Small intestine (tissue), 7 donors: ENCODE data around the gene MYRF. TPM values are rescaled to one million over a fixed set of nuclear protein-coding genes. Genes with fewer than 3 reads are reported as not detected.

ENCODE experiments used
- DNase-seq, 2 donors: peaks; one replicate each; pipeline versions ENCODE4 v3.0.0 to v3.0.0-alpha.2; 2013
- FAIRE-seq: peaks from 2 replicates; lab custom pipeline; 2012; peaks lifted over from hg19 to GRCh38; lab: Jason Lieb, UNC
- H3K27ac ChIP-seq, 3 donors: one replicate each; pipeline ENCODE4 v1.5.1; 2013; ENCODE audit warnings: low read length in 2 of 3, mild to moderate bottlenecking in 2 of 3, control low read depth in 1 of 3, inconsistent platforms in 1 of 3, low read depth in 1 of 3, moderate library complexity in 1 of 3
- H3K27me3 ChIP-seq, 3 donors: one replicate each; pipeline ENCODE4 v1.6.1; 2013; ENCODE audit warnings: low read length in 3 of 3, inconsistent platforms in 1 of 3; ENCODE audit not compliant: control insufficient read depth in 3 of 3, insufficient read depth in 3 of 3
- H3K36me3 ChIP-seq, 3 donors: one replicate each; pipeline ENCODE4 v1.6.1; 2013; ENCODE audit warnings: low read length in 3 of 3, inconsistent platforms in 1 of 3, low read depth in 1 of 3, mild to moderate bottlenecking in 1 of 3, moderate library complexity in 1 of 3; ENCODE audit not compliant: control insufficient read depth in 3 of 3, insufficient read depth in 2 of 3
- H3K4me1 ChIP-seq, 3 donors: one replicate each; pipeline ENCODE4 v1.6.1; 2013; ENCODE audit warnings: low read length in 2 of 3, inconsistent platforms in 1 of 3, low read depth in 1 of 3, mild to moderate bottlenecking in 1 of 3, moderate library complexity in 1 of 3; ENCODE audit not compliant: control insufficient read depth in 3 of 3, insufficient read depth in 2 of 3
- H3K4me3 ChIP-seq, 3 donors: one replicate each; pipeline ENCODE4 v1.5.1; 2013; ENCODE audit warnings: low read length in 3 of 3, control low read depth in 1 of 3, inconsistent platforms in 1 of 3, low read depth in 1 of 3, mild to moderate bottlenecking in 1 of 3, moderate library complexity in 1 of 3
- H3K9me3 ChIP-seq, 2 donors: one replicate each; pipeline ENCODE4 v1.6.1; 2013; ENCODE audit warnings: low read depth in 1 of 2, low read length in 1 of 2; ENCODE audit not compliant: control insufficient read depth in 2 of 2, insufficient read depth in 1 of 2
- WGBS, 3 donors: extraction: QIAGEN DNeasy Blood & Tissue Kit; methylation state at CpG; one replicate each; pipeline ENCODE4 v1.1.7; 2013; 5-methylcytosine and 5-hydroxymethylcytosine counted together
- polyA plus RNA-seq, 4 donors: library from polyadenylated mRNA; stranded (reverse) in 3 of 4; unstranded in 1 of 4; fragments of 200-250 nt in 3 of 4; fragments of 120-200 nt in 1 of 4; gene quantifications; one replicate each; pipeline versions ENCODE4 v1.2.1 to v1.2.3, GENCODE V29; 2013
- donor health status: healthy with polysubstance abuse.
- donor health status: control.
- donor health status: control.
- donor health status: Bipolar disorder and iron deficiency.
- donor health status: healthy.

MYRF gene
- polyA plus RNA-seq, 4 donors: 19.9 to 48.1 (median 22.3) TPM

DNA sequence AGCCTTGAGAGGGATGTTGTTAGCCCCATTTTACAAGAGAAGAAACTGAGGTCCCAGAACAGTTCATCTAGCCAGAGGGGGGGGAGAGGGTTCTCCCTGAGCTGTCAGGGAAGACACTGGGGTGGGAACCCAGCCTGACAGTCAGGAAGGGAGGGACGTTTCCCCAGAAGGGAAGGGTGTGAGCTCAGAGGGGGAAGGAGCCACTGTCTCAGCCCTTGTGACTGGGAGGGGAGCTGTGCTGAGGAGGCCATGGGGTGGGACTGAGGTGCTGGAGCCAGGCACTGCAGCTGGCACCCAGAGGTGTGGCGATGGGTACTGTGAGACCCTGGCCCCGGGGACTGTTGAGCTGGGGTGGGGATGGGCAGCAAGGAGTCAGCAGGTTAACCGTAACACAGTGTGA is 36.6 kb upstream of the MYRF start:
- no peak overlapping the region for H3K27ac ChIP-seq
- no peak for DNase-seq
- no peak for FAIRE-seq
- peaks cover 0 to 70% (median 0%) of the 10 kb centered on the region in 3 donors for H3K36me3 ChIP-seq
- no peaks in the 10 kb centered on the region for H3K9me3 ChIP-seq
- WGBS, 3 donors: 49 to 71% (median 59%) methylated on average over 4 of the region's 4 CpGs
- no peak overlapping the region for H3K4me3 ChIP-seq
- H3K4me1 ChIP-seq: peaks cover 0 to 14% (median 6%) of the 10 kb centered on the region in 3 donors
- no peaks in the 10 kb centered on the region for H3K27me3 ChIP-seq

DNA sequence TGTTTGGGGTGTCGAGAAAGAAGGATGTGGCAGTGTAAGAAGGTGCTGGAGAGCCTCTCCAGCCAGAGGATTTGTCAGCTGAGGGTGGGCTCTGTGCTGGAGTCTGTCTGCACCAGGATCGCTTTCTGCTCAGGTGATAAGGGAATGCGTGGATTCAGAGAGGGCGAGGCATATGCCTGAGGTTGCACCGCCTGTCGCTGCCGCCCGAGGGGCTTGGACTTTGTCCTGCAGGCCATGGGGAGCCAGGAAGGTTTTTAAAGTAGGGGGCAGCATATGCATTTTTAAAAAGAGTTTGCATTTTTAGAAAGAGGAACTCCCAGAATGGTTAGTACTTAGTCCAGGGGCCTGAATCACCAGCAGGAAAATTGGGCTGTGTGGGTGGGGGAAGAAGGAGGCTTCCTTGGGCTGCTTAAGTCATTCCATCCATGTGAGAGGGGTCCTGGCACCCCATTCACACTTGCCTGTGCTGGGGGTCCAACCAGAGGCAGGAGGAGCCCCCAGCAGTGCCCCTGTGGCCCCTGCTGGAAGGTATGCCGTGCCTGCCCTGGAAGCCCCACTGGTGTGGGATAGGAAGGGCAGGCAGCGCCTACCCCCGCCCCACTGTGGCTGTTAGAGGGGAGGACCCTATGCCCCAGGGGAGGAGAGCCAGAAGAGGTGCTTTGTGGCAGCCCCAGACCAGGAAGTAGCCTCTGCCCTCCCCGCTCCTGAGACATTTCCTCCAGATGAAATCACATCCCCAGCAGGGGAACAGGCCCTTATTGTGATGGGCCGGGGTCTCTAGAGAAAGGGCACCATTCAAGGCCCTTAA is 35.8 kb upstream of the MYRF start:
- 50 to 73% (median 60%) methylated on average over 13 of the region's 13 CpGs for WGBS, 3 donors
- peaks cover 0 to 14% (median 6%) of the 10 kb centered on the region in 3 donors for H3K4me1 ChIP-seq
- no peaks in the 10 kb centered on the region for H3K27me3 ChIP-seq
- H3K36me3 ChIP-seq: peaks cover 0 to 70% (median 0%) of the 10 kb centered on the region in 3 donors
- H3K4me3 ChIP-seq: no peak overlapping the region
- H3K27ac ChIP-seq: no peak overlapping the region
- FAIRE-seq: no peak
- H3K9me3 ChIP-seq: no peaks in the 10 kb centered on the region
- no peak for DNase-seq

DNA sequence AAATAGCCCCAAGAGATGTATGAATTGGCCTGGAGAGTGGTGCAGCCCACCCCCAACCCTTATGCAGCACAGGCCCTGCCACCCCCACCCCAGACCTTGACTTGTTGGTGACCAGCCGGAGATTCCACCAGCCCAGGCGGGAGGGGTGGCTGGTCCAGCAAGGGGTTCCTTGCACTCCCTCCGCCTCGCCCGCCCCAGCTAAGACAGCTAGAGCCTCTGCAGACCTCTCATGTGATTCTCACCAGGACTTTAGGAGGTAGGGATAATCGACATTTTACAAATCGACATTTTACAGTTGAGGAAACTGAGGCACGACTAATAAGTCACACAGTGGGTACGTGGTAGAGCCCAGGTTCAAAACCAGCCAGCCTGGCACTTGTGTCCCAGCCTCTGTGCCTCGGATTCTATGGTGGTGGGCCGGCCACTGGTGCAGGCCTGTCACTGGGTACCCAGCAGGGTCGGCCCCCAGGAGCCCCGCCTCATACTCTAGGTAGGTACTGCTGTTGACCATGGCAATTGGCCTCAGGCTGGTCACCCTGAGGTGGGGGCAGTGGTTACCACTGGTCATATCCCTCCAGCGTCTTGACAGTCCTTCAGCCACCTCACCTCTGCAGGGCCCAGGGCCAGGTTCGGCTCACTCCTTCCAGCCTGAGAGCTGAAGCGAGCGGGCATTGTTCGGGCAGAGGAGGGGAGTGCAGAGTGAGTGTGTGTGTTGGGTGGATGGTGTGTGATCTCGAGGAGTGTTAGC is 35.0 kb upstream of the MYRF start:
- peaks cover 0 to 14% (median 6%) of the 10 kb centered on the region in 3 donors for H3K4me1 ChIP-seq
- no peaks in the 10 kb centered on the region for H3K27me3 ChIP-seq
- WGBS, 3 donors: 85 to 91% (median 88%) methylated on average over 19 of the region's 19 CpGs
- peaks cover 0 to 71% (median 0%) of the 10 kb centered on the region in 3 donors for H3K36me3 ChIP-seq
- H3K4me3 ChIP-seq: no peak overlapping the region
- DNase-seq: no peak
- H3K27ac ChIP-seq: peak overlapping the region in 1 of 3 donors; percentile 17
- FAIRE-seq: no peak
- no peaks in the 10 kb centered on the region for H3K9me3 ChIP-seq

DNA sequence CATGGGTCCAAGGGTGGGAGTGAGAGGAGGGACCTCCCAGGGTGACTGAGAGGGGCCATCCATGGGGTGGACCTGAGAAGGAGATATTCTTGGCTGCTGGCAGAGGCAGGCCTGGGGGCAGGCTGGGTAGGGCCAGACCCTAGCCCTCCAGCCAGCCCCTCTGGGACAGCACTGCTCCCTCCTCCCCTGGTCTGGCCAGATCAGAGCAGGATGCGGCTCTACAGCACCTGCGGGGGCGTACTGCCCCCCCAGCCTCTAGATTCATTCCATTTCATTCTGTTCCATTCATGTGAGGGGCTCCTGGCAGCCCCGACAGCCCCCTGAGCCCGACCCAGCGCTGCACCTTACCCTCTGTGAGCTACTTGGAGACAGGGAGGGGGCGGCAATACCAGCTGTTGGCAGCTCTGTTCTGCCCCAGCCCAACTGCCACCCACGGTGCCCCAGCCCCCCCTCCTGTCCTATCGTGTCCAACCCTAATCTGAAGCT is 34.3 kb upstream of the MYRF start:
- DNase-seq (no peak), FAIRE-seq (no peak)
- H3K27ac ChIP-seq: peak overlapping the region in 2 of 3 donors; percentile 11 to 17
- peak overlapping the region in 1 of 3 donors; percentile 50 for H3K4me3 ChIP-seq
- no peaks in the 10 kb centered on the region for H3K9me3 ChIP-seq
- WGBS, 3 donors: 40 to 44% (median 42%) methylated on average over 9 of the region's 9 CpGs
- H3K4me1 ChIP-seq: peaks cover 0 to 14% (median 6%) of the 10 kb centered on the region in 3 donors
- H3K27me3 ChIP-seq: no peaks in the 10 kb centered on the region
- peaks cover 0 to 77% (median 0%) of the 10 kb centered on the region in 3 donors for H3K36me3 ChIP-seq

DNA sequence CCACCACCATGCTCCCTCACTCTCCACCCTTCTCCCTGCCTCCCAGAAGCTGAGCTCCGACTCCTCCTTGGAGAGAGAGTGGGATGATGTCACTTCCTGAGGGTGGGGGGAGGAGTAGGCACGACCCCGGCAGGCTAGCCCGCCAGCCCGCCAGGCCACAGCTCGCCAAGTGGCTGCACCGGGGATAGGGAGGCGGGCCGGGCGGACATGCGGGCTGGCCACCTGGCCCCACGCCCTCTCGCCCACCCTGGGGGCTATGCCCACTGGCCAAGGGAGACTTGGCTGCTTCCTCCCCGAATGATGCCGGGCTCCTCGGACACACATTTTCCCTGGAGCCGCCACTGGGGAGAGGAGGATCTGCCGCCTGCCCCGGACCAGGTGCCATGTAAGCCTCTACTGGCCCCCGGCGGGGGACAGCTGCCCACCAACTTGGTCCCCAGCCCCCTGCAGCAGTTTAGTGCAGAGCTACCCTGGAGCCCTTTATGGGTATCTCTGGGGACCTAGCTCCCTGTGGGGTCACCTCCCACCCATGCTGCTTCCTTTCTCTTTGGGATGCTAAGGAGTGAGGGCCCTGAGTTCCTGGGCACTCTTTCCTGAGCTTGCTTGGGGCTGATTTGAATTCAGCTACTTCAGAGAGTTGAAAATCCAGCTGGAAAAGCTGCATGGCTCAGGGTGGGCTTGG is 33.7 kb upstream of the MYRF start:
- H3K27ac ChIP-seq: peak overlapping the region in 1 of 3 donors; percentile 16
- no peaks in the 10 kb centered on the region for H3K27me3 ChIP-seq
- DNase-seq (peak in 1 of 2 donors; percentile 41), FAIRE-seq (no peak)
- H3K4me1 ChIP-seq: peaks cover 0 to 14% (median 6%) of the 10 kb centered on the region in 3 donors
- WGBS, 3 donors: 50 to 84% (median 73%) methylated on average over 16 to 21 of the region's 21 CpGs
- H3K9me3 ChIP-seq: no peaks in the 10 kb centered on the region
- peak overlapping the region in 1 of 3 donors; percentile 50 for H3K4me3 ChIP-seq
- peaks cover 0 to 77% (median 0%) of the 10 kb centered on the region in 3 donors for H3K36me3 ChIP-seq

DNA sequence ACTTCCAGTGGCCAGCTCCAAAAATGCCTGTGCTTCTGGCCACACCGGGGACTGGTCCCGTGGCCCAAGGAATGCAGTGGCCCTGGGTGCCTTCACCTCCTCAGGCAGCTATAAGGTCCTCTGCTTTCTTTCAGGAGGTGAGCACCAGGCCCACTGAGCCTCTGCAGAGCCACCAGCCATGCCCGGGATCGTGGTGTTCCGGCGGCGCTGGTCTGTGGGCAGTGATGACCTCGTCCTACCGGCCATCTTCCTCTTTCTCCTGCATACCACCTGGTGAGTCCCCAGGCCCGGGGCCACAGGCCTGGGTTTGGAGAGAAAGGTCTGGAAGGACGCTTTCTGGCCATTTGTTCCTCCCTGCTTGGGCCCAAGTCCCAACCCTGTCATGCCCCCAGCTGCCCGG is 32.5 kb upstream of the MYRF start:
- WGBS, 3 donors: 79 to 92% (median 84%) methylated on average over 6 to 12 of the region's 12 CpGs
- Histone ChIP-seq H3K27me3 (no peaks in the 10 kb centered on the region), H3K36me3 (peaks cover 0 to 77% (median 0%) of the 10 kb centered on the region in 3 donors), H3K4me1 (peaks cover 0 to 14% (median 6%) of the 10 kb centered on the region in 3 donors), H3K4me3 (no peak overlapping the region), H3K27ac (no peak overlapping the region), H3K9me3 (no peaks in the 10 kb centered on the region)
- DNase-seq (no peak), FAIRE-seq (no peak)

DNA sequence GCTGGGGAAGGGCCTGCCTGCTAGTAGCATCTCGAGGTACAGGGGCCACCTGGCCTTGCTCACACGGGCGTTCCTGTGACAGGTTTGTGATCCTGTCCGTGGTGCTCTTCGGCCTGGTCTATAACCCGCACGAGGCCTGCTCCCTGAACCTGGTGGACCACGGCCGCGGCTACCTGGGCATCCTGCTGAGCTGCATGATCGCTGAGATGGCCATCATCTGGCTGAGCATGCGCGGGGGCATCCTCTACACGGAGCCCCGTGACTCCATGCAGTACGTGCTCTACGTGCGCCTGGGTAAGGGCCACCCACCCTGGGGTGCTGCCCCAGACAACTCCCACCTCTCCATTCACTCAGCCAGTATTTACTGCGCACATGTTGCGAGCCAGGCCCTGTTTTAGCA is 31.8 kb upstream of the MYRF start:
- DNase-seq: no peak
- H3K27me3 ChIP-seq: no peaks in the 10 kb centered on the region
- H3K9me3 ChIP-seq: no peaks in the 10 kb centered on the region
- H3K4me3 ChIP-seq: no peak overlapping the region
- no peak overlapping the region for H3K27ac ChIP-seq
- 91 to 92% (median 92%) methylated on average over 20 of the region's 20 CpGs for WGBS, 3 donors
- FAIRE-seq: no peak
- peaks cover 0 to 10% (median 6%) of the 10 kb centered on the region in 3 donors for H3K4me1 ChIP-seq
- peaks cover 0 to 78% (median 0%) of the 10 kb centered on the region in 3 donors for H3K36me3 ChIP-seq

DNA sequence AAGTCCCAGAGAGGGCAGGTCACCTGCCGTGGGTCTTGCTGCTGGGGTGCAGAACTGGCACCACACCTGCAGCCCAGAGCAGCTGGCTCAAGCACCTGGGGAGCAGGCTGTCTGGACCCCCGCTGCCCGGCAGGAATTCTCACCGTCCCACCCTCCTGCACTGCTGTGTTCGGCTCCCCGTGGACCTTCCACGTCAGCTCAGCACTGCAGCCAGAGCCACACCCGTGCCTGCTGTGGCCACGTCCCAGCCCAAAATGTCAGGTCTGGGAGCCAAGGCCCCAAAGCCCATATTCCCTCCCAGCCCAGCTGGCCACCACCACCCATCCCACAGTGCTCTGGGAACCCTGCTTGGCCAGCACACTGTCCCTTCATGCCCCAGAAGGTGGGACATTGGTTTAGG is 28.0 kb upstream of the MYRF start:
- no peak for FAIRE-seq

More for the DNA sequence above, 28.0 kb upstream of the MYRF start:
- no peaks in the 10 kb centered on the region for H3K27me3 ChIP-seq
- 81 to 93% (median 86%) methylated on average over 9 of the region's 9 CpGs for WGBS, 3 donors
- H3K9me3 ChIP-seq: no peaks in the 10 kb centered on the region
- H3K36me3 ChIP-seq: peaks cover 0 to 96% (median 0%) of the 10 kb centered on the region in 3 donors
- H3K4me3 ChIP-seq: no peak overlapping the region
- H3K4me1 ChIP-seq: no peaks in the 10 kb centered on the region
- DNase-seq: no peak
- H3K27ac ChIP-seq: no peak overlapping the region
